HG03103 (cell line): ENCODE data around the gene SENP3.
A peak's percentile ranks its signal among the peaks of the same experiment; 100 is the strongest.
"Not testable (repeated sequence)": the region's sequence is repeated elsewhere in the genome, so short reads cannot be mapped to it uniquely, and the experiment has no call there.

Source experiments
- ATAC-seq: cut with Tn5 transposase; IDR thresholded peaks from one replicate; pipeline ENCODE4 v1.9.1; 2021; ENCODE audit warnings: low read depth; ENCODE audit not compliant: unreplicated experiment

SENP3 gene

GRCh38 chr17:7590743-7591142, 29.0 kb downstream of the SENP3 start:
- ATAC-seq = no peak

DNA sequence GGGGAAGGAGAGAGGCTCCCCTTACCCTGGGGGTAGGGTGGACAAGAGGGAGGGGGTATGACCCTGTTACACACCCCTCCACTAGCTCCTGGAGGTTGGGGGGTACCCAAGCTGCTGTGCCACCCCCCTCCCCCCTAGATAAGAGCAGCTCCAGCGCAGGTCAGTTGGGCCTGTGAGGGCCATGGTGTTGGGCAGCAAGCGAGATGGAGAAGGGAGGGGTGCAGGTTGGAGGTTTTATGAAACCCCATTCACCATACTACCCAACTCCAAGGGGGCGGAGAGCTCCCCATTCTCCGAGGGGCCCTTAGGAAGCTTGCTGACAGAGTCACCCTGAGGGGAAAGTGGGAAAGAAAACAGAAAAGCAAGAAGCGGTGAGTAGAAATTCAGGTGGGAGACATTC, 29.9 kb downstream of the SENP3 start:
- ATAC-seq = no peak

DNA sequence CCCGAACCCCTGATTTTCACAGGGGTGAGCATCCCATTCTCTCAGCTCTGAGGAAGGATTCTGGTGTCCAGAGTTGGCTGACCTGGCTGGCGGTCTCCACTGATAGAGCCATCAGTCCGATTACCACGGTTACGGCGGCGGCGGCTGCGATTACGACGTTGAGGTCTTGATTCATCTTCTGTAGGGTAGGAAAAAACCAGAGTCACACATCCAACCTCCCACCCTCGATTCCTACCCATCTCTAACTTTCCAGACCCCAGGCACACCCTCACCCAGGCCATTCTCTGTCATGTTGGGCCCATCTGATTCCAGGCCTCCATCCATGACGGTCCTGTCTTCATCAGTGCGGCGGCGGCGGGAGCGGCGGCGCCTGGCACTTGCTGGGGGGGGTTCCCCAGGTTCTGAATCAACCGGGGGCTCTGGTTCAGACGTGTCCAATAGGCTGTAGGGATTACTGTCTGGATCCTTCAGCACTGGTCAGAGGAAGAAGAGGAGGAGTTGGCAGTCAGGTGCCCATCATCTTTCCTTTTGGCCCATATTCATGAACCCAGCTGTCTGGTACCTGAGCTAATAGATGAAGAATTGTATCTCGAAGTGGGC, 30.8 kb downstream of the SENP3 start:
- ATAC-seq = no peak

- no peak for ATAC-seq
Measured at GRCh38 chr17:7593296-7593695, 31.6 kb downstream of the SENP3 start.

GRCh38 chr17:7597561-7597960, 35.8 kb downstream of the SENP3 start:
- ATAC-seq = not testable (repeated sequence)

DNA sequence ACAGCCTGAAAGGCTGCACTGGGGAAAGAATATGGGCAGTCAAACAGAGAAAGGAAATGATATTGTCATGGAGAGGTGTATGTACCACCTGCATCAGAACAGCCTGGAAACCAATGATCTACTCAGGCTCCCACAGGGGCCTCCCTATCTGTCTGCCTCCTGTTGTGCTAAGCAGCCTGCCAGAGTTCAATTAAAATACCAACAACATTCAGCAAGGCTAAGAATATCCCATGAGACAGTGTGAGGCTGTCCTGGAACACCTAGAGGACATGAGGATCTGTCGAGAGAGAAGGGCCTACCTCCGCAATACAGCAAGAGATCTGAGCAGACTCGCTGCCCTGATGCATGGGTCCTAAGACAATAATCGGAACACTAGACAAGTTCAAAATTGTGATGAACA, 44.6 kb downstream of the SENP3 start:
- no peak for ATAC-seq

DNA sequence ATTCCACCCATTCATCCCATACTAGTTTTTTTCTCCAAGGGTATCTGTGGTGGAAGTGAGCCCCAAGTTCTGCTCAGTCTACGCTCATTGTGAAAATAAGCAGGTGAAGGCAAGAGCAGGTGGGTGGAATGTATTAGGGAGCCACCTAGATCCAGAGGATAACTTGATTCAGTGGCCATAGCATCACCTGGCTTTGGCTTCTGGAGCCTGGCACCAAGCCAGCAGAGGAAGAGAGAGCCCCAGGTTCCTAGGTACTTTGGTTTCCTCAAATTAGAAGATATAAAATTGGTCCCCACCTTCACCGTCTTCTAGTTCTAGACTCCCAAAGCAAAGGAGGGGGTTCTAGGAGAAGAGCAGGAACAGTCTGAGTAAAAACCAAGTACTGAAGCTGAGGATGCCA, 48.9 kb downstream of the SENP3 start:
- ATAC-seq = no peak

DNA sequence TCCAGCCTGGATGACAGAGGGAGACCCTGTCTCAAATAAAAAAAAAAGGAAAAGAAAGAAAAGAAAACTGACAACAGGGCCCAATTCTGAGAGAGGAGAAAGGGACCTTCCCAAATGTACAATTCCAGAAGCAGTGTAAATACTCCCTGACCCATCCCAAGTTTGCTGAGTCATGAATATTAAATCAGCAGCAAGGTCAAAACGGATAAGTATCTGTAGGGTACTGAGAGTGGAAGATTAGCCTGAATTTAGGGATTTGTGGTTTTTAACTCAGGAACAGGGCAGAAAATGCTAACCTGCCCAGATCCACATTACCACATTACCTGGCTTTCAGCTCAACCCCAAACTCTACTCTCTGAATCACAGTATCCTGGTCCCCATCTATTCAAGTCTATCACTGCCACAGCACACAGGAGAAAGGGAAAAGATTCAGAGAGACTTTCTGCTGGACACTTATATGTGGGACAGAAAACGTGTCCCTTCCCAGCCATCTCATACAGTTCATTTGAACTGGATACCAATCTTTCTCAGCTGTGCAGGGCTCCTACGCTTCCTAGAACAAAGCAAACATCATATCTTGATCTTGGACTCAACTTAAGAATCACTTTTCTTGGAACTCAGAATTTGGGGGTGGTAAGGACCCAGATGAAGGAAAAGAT, 50.0 kb downstream of the SENP3 start:
- no peak for ATAC-seq

DNA sequence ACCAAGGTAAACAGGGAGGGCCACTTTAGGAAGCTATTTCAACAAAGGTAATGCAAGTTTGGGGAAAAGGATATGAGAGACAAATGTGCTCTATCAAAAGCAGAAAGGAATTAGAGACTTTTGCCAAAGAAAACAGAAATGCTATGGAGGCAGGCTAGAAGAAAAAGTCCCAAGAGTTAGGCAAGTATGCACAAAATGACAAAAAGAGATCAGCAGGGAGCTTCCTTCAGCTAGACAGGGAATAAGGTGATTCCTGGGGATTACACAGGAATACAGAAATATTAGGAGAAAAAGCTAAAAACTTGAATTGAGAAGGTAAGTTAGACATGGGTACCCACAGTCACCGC, 50.5 kb downstream of the SENP3 start:
- ATAC-seq = no peak

GRCh38 chr17:7613769-7614424, 52.2 kb downstream of the SENP3 start:
- ATAC-seq = no peak

DNA sequence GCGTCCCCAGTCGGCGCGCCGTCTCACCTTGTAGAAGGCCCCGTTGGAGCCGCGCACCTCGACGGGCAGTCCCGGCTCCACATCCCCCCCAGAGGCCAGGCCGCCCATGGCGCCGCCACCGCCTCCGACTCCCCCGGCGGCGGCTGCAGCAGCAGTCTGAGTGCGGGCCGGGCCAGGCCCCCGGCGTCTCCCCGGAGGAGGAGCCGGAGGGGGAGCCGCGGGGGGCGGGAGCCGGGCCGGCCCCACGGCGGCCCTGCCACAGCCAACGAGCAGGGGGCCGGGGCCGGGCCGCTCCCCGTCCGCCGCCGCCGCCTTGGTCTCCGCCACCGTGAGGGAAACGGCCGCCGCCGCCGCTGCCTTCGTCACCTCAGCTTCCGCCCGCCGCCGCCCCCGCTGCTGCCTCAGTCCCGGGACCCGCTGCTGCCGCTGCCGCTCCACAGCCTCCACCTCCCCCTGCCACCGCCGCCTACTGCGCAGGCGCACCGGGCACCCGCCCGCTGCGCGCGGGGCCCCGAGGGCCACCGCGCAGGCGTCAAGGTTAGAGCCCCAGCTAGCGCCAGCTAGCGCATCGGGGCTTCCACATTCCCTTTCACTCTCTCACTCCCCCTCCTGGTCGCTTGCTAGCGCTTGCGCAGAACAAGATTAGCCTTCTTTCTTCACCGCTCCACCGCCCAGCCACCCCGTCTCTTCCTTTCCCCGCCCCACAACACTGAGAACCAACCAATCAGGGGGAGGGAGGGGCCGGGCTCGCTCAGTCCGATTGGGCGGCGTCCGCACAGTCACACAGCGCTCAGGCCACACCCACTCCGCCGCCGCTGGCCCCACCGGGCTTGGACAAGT, 52.9 kb downstream of the SENP3 start, which contains the start of gene FXR2:
FXR2 (minus strand) TSS at position 473 of the 840 bp plus-strand sequence; CDS start at position 108, 365 bp downstream.
- ATAC-seq = peak; percentile 79

- ATAC-seq = no peak
Measured at GRCh38 chr17:7615265-7615747, 53.6 kb downstream of the SENP3 start.

- no peak for ATAC-seq
Measured at GRCh38 chr17:7618608-7619007, 56.9 kb downstream of the SENP3 start.

GRCh38 chr17:7620835-7621234, 59.1 kb downstream of the SENP3 start:
- ATAC-seq = no peak
